K562 (cell line): Measurements from ENCODE around the gene PCLAF. TPM values are rescaled to one million over a fixed set of nuclear protein-coding genes. Genes with fewer than 3 reads are reported as not detected.

Experiments used
- ATAC-seq: fragments of 200-7000 bp; cut with Tn5 transposase; 3 replicates; pipeline ENCODE4 v1.9.1; 2020; ENCODE audit warnings: moderate library complexity
- BruUV-seq: library from RNA; stranded (reverse); fragments of 400-500 nt; replicated peaks from 2 replicates; lab custom pipeline; 2021; lab: Mats Ljungman, UMichigan
- CTCF ChIA-PET: fragments of 300-600 bp; formaldehyde crosslinking; extraction: SDS; loops from one replicate; lab custom pipeline; 2021; ENCODE audit warnings: low intra/inter-chr PET ratio; lab: Yijun Ruan, JAX
- POLR2A ChIA-PET: fragments of 300-600, 350-650 bp; sonication (Branson Sonifier 250); formaldehyde crosslinking; extraction: SDS; loops from one replicate; lab custom pipeline; 2021; ENCODE audit warnings: antibody characterized with exemption, inconsistent platforms; lab: Yijun Ruan, JAX
- DNase-seq, 4 experiments: peaks; one replicate each; pipeline versions ENCODE4 v3.0.0 to v3.0.0-alpha.2; 2011 to 2018; ENCODE audit warnings: low spot score in 3 of 4, mixed read lengths in 3 of 4; ENCODE audit errors: extremely low read depth in 1 of 4
- FAIRE-seq: peaks from 2 replicates; lab custom pipeline; 2011; peaks lifted over from hg19 to GRCh38; lab: Jason Lieb, UNC
- H2AFZ ChIP-seq: 2 replicates; pipeline ENCODE4 v1.6.0; 2011; ENCODE audit warnings: low read depth, low read length, control low read depth, inconsistent platforms
- H3K27ac ChIP-seq: fragments of 200-600 bp; 3 replicates; pipeline ENCODE4 v1.8.0; 2011; ENCODE audit warnings: low read depth, mild to moderate bottlenecking, control low read depth, inconsistent platforms, low read length, moderate library complexity, mixed read lengths; ENCODE audit errors: extremely low read depth
- H3K27me3 ChIP-seq, 2 experiments: fragments of 300-600 bp in 1 of 2; 2 replicates in 1 of 2; 3 replicates in 1 of 2; pipeline versions ENCODE4 v1.6.0 to v1.8.0; 2011; ENCODE audit warnings: inconsistent platforms in 2 of 2, low read length in 2 of 2, mild to moderate bottlenecking in 1 of 2, mixed read lengths in 1 of 2, moderate library complexity in 1 of 2; ENCODE audit not compliant: control insufficient read depth in 2 of 2, insufficient read depth in 2 of 2
- H3K36me3 ChIP-seq: fragments of 300-600 bp; 3 replicates; pipeline ENCODE4 v1.8.0; 2011; ENCODE audit warnings: mild to moderate bottlenecking, low read length, inconsistent platforms; ENCODE audit not compliant: control insufficient read depth, insufficient read depth
- H3K4me1 ChIP-seq, 2 experiments: fragments of 200-600 bp in 1 of 2; replicated peaks in 1 of 2; 2 replicates in 1 of 2; 3 replicates in 1 of 2; pipeline versions ENCODE4 v1.5.1 to v1.8.0; 2011; ENCODE audit warnings: inconsistent platforms in 2 of 2, low read length in 2 of 2, mild to moderate bottlenecking in 1 of 2, mixed read lengths in 1 of 2, moderate library complexity in 1 of 2; ENCODE audit not compliant: control insufficient read depth in 2 of 2, insufficient read depth in 2 of 2
- H3K4me2 ChIP-seq: 2 replicates; pipeline ENCODE4 v1.6.1; 2011; ENCODE audit warnings: low read length, control low read depth, inconsistent platforms, mixed read lengths; ENCODE audit not compliant: insufficient read depth
- H3K4me3 ChIP-seq: fragments of 200-600 bp; sonication (generic), shearing (Covaris generic); 2 replicates; pipeline ENCODE4 v1.5.1; 2016; ENCODE audit warnings: control low read depth, inconsistent platforms
- H3K79me2 ChIP-seq: fragments of 200-600 bp; 3 replicates; pipeline ENCODE4 v1.8.0; 2011; ENCODE audit warnings: low read length, inconsistent platforms; ENCODE audit not compliant: control insufficient read depth, insufficient read depth
- H3K9ac ChIP-seq, 2 experiments: 2 replicates each; pipeline versions ENCODE4 v1.6.0 to v1.6.1; 2011; ENCODE audit warnings: low read depth in 2 of 2, low read length in 2 of 2, control low read depth in 1 of 2, inconsistent platforms in 1 of 2, mild to moderate bottlenecking in 1 of 2, mixed read lengths in 1 of 2; ENCODE audit not compliant: insufficient read depth in 1 of 2
- H3K9me1 ChIP-seq: one replicate; pipeline ENCODE4 v1.6.0; 2011; ENCODE audit warnings: inconsistent platforms, mild to moderate bottlenecking, low read length, moderate library complexity; ENCODE audit not compliant: control insufficient read depth, insufficient read depth
- H3K9me3 ChIP-seq: replicated peaks from 2 replicates; pipeline ENCODE4 v1.5.1; 2011; ENCODE audit warnings: low read depth, low read length, inconsistent platforms; ENCODE audit not compliant: control insufficient read depth, insufficient read depth
- H4K20me1 ChIP-seq: replicated peaks from 2 replicates; pipeline ENCODE4 v1.6.1; 2011; ENCODE audit warnings: low read length, inconsistent platforms, mixed read lengths; ENCODE audit not compliant: control insufficient read depth, insufficient read depth
- MCM7 ChIP-seq, 2 experiments: fragments of 450-650 bp; IDR thresholded peaks; 2 replicates each; pipeline ENCODE4 v1.6.1; 2016 to 2018
- MTA3 ChIP-seq: fragments of 450-650 bp; formaldehyde crosslinking; IDR thresholded peaks from 2 replicates; pipeline ENCODE4 v1.6.1; 2017; ENCODE audit warnings: mild to moderate bottlenecking, borderline replicate concordance
- NR2F6 ChIP-seq: fragments of 450-650 bp; formaldehyde crosslinking; IDR thresholded peaks from 2 replicates; pipeline ENCODE4 v1.4.0; 2020; ENCODE audit warnings: mild to moderate bottlenecking
- RFX1 ChIP-seq: fragments of 450-650 bp; IDR thresholded peaks from 2 replicates; pipeline ENCODE4 v1.6.1; 2016; ENCODE audit warnings: mild to moderate bottlenecking, moderate library complexity
- STAG1 ChIP-seq: sonication (generic); formaldehyde crosslinking; IDR thresholded peaks from 2 replicates; pipeline ENCODE4 v1.5.0; 2020; ENCODE audit warnings: missing genetic modification reagents, borderline replicate concordance
- TCF7 ChIP-seq: sonication (generic); IDR thresholded peaks from 2 replicates; pipeline ENCODE4 v1.6.1; 2016; ENCODE audit warnings: antibody characterized with exemption, borderline replicate concordance
- ZNF311 ChIP-seq: fragments of 250-450 bp; sonication (Bioruptor Pico); IDR thresholded peaks from 2 replicates; pipeline ENCODE4 v1.4.0; 2020; ENCODE audit warnings: mild to moderate bottlenecking, moderate library complexity
- WGBS: fragments of 100-300 bp; shearing (Covaris generic); methylation state at CpG from one replicate; pipeline ENCODE4 v1.1.6; 2016; ENCODE audit warnings: low coverage, mixed read lengths; ENCODE audit not compliant: insufficient coverage; ENCODE audit errors: missing lambda C conversion rate; 5-methylcytosine and 5-hydroxymethylcytosine counted together
- in situ Hi-C: fragments of 300-500 bp; cut with MboI; formaldehyde crosslinking; loops from 4 replicates; pipeline ENCODE4 v1.15.0; 2018; ENCODE audit warnings: inconsistent platforms, mixed read lengths
- intact Hi-C: fragments of 100-400 bp; cut with micrococcal nuclease; formaldehyde crosslinking; loops from 2 replicates; pipeline ENCODE4 v1.14.2; 2022
- polyA plus RNA-seq, 8 experiments: library from polyadenylated mRNA; depleted of rRNA in 4 of 8; stranded (reverse) in 5 of 8; unstranded in 3 of 8; fragments of >200 nt; fragmentation: Nextera tagmentation in 2 of 8; fragmentation: Illumina TruSeq in 1 of 8; extraction: Ambion mirVana in 2 of 8; extraction: Trizol in 1 of 8; gene quantifications; 2 replicates each; pipeline versions ENCODE4 v1.2.1 to v1.2.3, GENCODE V29; 2011 to 2014; ENCODE audit warnings: inconsistent platforms in 1 of 8, missing spikeins in 1 of 8
- total RNA-seq, 7 experiments: library from RNA; depleted of rRNA in 6 of 7; stranded (reverse); fragments of >200 nt in 6 of 7; fragmentation: Illumina TruSeq in 2 of 7; extraction: Trizol in 2 of 7; gene quantifications; 2 replicates each; pipeline versions ENCODE4 v1.2.1 to v1.2.3, GENCODE V29; 2011 to 2021; ENCODE audit warnings: low replicate concordance in 1 of 7
- TF ChIP-seq, protein P1 (sequence below): sonication (generic); formaldehyde crosslinking; IDR thresholded peaks from 2 replicates; pipeline ENCODE4 v1.8.1; 2023; ENCODE audit warnings: mild to moderate bottlenecking, missing genetic modification reagents
- TF ChIP-seq, protein P2 (sequence below): fragments of 250-450 bp; sonication (Bioruptor Pico); IDR thresholded peaks from 2 replicates; pipeline ENCODE4 v1.5.0; 2021

Gene PCLAF
- total and polyA plus RNA-seq, 9 of the 15 experiments (the other 6 are each of a cell fraction or from before 2014, with no cell fraction given), result 112 to 881 (median 360) TPM

DNA sequence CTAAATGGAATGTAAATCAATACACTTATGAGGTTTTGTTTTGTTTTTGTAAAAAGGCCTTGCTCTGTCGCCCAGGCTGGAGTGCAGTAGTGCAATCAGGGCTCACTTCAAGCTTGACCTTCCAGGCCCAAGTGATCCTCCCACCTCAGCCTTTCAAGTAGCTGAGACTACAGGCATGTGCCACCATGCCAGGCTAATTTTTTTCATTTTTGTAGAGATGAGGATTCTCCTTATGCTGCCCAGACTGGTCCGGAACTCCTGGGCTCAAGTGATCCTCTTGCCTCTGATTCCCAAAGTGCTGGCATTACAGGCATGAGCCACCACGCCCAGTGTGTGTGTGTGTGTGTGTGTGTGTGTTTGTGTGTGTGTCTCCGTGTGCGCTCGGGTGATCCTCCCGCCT lies 5.0 kb upstream of the PCLAF start:
- no peak for TF ChIP-seq TCF7
- no peak for TF ChIP-seq STAG1
- no peak for TF ChIP-seq MCM7 (IDR thresholded peaks at IDR 0.05)
- TF ChIP-seq NR2F6, result no peak
- TF ChIP-seq, protein P1, sequence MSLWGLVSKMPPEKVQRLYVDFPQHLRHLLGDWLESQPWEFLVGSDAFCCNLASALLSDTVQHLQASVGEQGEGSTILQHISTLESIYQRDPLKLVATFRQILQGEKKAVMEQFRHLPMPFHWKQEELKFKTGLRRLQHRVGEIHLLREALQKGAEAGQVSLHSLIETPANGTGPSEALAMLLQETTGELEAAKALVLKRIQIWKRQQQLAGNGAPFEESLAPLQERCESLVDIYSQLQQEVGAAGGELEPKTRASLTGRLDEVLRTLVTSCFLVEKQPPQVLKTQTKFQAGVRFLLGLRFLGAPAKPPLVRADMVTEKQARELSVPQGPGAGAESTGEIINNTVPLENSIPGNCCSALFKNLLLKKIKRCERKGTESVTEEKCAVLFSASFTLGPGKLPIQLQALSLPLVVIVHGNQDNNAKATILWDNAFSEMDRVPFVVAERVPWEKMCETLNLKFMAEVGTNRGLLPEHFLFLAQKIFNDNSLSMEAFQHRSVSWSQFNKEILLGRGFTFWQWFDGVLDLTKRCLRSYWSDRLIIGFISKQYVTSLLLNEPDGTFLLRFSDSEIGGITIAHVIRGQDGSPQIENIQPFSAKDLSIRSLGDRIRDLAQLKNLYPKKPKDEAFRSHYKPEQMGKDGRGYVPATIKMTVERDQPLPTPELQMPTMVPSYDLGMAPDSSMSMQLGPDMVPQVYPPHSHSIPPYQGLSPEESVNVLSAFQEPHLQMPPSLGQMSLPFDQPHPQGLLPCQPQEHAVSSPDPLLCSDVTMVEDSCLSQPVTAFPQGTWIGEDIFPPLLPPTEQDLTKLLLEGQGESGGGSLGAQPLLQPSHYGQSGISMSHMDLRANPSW (CRISPR knock-in tag), result no peak
- TF ChIP-seq, protein P2, sequence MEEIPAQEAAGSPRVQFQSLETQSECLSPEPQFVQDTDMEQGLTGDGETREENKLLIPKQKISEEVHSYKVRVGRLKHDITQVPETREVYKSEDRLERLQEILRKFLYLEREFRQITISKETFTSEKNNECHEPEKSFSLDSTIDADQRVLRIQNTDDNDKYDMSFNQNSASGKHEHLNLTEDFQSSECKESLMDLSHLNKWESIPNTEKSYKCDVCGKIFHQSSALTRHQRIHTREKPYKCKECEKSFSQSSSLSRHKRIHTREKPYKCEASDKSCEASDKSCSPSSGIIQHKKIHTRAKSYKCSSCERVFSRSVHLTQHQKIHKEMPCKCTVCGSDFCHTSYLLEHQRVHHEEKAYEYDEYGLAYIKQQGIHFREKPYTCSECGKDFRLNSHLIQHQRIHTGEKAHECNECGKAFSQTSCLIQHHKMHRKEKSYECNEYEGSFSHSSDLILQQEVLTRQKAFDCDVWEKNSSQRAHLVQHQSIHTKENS, result no peak
- TF ChIP-seq RFX1, result no peak
- no peak for TF ChIP-seq ZNF311 (CRISPR knock-in tag)
- no peak for TF ChIP-seq MTA3
- ChIA-PET CTCF (no interaction called here), POLR2A (interaction anchor here (3.0 kb wide), 1 partner anchor 11 kb away, joined by 21 read pairs; no protein-coding TSS in a partner anchor)
- no peak overlapping the region for H3K27ac ChIP-seq
- no TSS peak for BruUV-seq
- H3K4me2 ChIP-seq, result no peak overlapping the region
- no peaks in the 10 kb centered on the region for H3K36me3 ChIP-seq
- ATAC-seq (no peak), DNase-seq (no peak), FAIRE-seq (no peak)
- peaks cover 24% of the 10 kb centered on the region for H3K79me2 ChIP-seq
- no peaks in the 10 kb centered on the region for H3K9me1 ChIP-seq
- in situ Hi-C loops, result no loop called here
- H3K9ac ChIP-seq, result no peak overlapping the region
- H2AFZ ChIP-seq, result no peak overlapping the region
- no peaks in the 10 kb centered on the region for H3K9me3 ChIP-seq
- 92% methylated on average over 7 of the region's 7 CpGs for WGBS
- intact Hi-C loops, result loop anchor here (2.0 kb wide), 1 partner anchor 75 kb away; the partner anchor contains the start of gene ZNF609
- no peaks in the 10 kb centered on the region for H3K27me3 ChIP-seq
- H3K4me1 ChIP-seq, result peaks cover 2 to 15% of the 10 kb centered on the region in 2 experiments; a peak in 2 of 5 replicates
- no peaks in the 10 kb centered on the region for H4K20me1 ChIP-seq
- no peak overlapping the region for H3K4me3 ChIP-seq
